ENCODE results near the gene KIAA1217. TPM values are rescaled to one million over a fixed set of nuclear protein-coding genes. Genes with fewer than 3 reads are reported as not detected.

KIAA1217 gene
- total RNA-seq, 1 experiment from 2014 or later: 9.4 TPM

GRCh38 chr10:24574578-24575155, 365.7 kb downstream of the KIAA1217 start:
- DNase-seq (ENCODE audit: low spot score): no peak

- no peak for DNase-seq (ENCODE audit: low spot score)
Measured at GRCh38 chr10:24575481-24576002, 366.6 kb downstream of the KIAA1217 start.

- DNase-seq (ENCODE audit: low spot score): no peak
Measured at GRCh38 chr10:24579448-24579847, 370.5 kb downstream of the KIAA1217 start.

- DNase-seq (ENCODE audit: low spot score): no peak
Measured at GRCh38 chr10:24579906-24580305, 371.0 kb downstream of the KIAA1217 start.

GRCh38 chr10:24589265-24589664, 380.3 kb downstream of the KIAA1217 start:
- DNase-seq (ENCODE audit: low spot score): no peak

- DNase-seq (ENCODE audit: low spot score): no peak
Measured at GRCh38 chr10:24590697-24591457, 381.9 kb downstream of the KIAA1217 start.

- no peak for DNase-seq (ENCODE audit: low spot score)
Measured at GRCh38 chr10:24596217-24596930, 387.4 kb downstream of the KIAA1217 start.

GRCh38 chr10:24597426-24597825, 388.5 kb downstream of the KIAA1217 start:
- DNase-seq (ENCODE audit: low spot score): no peak

Small RNA genes lying within 50 kb of the gene (small RNA-seq; reads per million reads assigned to genes)
- gene AC063961.1 (not detected), gene MIR603 (not detected)
